CD4-positive, alpha-beta T cell treated with Interleukin-4 for 4 hours (primary cell): ENCODE data around the gene KDM1A.

Experiments used
- DNase-seq: peaks from one replicate; pipeline ENCODE4 v3.0.0-alpha.2; 2020

The KDM1A gene

DNA sequence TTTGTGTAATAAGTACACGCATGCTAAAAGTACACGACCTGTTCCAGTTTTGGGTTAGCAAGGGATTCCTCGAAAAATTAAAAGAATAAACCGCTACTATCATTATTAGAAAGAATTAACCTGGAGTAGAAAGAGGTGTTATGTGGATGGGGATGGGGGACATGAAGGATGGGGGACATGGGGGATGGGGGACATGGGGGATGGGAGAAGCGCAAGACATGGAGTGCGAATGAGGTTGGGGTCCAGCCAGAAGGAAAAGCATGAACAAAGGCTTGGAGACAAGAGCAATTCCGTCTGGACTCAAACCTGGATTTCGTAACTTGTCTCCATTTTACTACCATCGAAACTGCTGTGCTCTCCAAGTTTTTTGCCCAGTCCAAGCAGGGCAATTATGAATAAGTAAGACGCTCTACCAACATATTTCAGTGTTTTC is 591 bp upstream of the KDM1A start:
- no peak for DNase-seq

DNA sequence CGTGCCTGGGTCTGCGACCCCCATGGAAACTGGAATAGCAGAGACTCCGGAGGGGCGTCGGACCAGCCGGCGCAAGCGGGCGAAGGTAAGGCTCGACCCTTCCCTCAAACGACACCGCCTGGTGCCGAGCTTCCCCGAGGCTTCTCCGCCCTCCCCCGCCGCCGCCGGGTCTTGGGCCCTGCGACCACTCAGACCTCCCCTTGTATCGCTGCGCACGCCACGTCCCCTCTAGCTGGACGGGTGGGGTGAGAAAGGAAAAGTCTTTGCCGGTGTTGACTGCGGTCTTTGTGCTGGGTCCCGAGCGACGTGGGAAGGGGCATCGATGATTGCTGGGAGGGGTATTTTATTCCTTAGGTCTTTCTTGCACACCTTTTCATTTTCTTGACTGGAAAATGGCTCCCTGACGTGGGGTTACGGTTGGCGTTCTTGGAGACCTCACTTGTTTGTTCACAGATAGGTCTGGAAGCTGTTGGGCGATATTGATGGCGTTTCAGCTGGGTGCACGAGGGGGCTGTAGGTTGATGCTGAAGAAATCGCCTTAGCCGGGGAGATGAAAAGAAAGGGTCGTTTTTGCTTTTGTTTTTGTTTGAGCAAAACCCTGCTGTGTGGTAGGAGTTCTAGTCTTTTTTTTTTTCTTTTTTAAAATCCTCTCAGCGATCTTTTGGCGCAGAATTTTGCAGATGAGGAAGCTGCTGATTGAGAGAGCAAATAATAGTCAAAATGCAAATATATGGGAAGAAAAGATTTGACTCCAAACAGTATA is 776 bp downstream of the KDM1A start:
- peak; percentile 0 for DNase-seq

DNA sequence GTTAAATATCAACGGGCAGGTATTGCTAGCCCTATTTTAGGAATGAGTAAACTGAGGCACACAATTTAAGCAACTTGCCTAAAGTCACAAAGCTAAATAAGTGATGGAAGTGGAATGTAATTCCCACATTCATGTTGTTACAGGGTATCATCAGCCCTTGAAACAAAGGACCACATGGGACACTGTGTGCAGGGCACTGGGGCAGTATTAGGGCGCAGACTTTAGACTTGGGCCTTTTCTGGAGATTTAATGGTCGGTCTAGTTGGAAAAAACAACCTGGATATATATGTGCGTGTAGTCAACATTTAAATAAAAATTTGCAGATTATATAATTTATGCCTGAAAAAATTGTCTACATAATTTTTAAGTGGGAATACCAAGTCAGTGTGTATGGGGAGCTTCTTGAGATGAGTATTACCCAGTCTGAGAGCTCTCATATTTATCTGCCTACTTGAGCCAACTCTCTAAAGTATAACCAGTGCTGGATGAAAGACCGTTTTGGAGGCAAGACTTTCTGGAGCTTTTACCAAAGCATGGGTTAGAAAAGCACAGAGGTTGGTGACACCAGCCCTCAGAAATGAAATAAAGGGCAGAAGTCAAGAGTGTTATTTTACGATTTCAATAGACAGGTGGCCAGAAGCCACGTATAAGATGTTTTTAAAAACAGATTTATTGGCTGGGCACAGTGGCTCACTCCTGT is 1.6 kb downstream of the KDM1A start:
- no peak for DNase-seq

DNA sequence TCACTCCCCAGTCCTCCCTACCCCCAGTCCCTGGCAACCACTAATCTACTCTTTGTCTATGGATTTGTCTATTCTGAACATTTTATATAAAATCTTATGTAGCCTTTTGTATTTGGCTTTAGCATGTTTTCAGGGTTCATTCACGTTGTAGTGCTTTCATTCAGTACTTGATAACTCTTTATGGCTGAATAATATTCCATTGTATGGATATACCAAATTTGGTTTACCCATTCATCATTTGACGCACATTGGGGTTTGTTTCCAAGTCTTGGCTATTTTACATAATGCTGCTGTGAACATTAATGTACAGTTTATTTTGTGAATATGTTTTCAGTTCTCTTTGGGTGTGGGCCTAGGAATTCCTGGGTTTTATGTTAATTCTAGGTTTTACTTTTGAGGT is 2.6 kb downstream of the KDM1A start:
- DNase-seq, result no peak

DNA sequence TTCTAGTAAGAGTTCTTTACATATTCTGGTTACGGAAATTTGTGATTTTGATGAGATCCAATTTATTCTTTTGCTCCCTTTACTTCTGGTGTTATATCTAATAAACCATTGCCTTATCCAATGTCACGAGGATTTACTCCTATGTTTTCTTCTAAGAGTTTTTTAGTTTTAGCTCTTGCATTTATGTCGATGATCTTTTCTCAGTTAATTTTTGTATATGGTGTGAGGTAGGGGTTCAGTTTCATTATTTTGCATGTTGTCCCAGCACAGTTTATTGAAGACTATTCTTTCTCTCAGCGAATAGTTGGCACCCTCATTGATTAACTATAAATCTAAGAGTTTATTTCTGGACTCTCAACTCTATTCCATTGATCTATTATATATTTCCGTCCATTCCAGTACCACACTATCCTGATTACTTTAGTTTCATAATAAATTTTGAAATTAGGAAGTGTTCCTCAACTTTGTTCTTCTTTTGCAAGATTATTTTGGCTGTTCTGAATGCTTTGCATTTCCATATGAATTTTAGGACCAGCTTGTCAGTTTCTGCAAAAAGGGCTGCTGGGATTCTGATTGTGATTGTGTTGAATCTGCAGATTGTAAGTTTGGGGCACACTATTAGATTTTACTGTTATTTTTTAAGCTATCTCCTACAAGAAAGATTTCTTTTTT is 4.0 kb downstream of the KDM1A start:
- DNase-seq, result no peak

DNA sequence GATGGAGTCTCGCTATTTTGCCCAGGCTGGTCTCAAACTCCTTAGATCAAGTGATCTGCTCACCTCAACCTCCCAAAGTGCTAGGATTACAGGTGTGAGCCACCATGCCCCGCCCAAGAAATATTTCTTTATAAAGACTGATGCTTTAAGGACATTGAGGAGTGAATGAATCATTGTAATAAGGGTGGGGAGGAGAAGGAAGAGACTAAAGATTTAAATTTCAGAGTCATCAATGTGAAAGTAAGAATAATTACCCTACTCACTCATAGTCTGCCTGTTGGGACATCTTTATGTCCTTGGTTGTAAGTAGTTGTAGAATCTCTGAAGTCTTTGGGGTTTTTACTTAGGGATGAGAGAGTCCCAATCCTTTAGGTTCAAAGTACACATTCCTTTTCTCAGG is 7.3 kb downstream of the KDM1A start:
- no peak for DNase-seq

DNA sequence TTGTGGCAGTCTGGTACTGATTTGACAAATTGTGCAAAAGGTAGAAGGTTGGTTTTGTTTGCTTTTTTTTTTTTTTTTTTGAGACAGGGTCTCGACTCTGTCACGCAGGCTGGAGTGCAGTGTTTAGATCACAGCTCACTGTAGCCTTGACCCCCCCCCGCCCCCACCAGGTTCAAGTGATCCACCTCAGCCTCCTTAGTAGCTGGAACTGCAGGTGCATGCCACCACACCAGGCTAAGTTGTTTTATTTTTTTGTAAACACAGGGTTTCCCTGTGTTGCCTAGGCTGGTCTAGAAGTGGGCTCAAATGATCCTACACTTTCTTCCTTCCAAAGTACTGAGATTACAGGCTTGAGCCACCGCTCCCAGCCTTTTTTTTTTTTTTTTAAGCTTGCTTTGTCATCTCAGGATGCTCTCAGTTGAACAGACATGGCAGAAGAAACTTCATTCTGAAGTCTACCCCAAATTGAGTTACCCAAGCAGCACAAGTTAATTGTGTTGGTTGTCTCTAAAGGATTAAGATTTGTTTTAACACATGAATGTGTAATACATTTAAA is 8.2 kb downstream of the KDM1A start:
- no peak for DNase-seq

DNA sequence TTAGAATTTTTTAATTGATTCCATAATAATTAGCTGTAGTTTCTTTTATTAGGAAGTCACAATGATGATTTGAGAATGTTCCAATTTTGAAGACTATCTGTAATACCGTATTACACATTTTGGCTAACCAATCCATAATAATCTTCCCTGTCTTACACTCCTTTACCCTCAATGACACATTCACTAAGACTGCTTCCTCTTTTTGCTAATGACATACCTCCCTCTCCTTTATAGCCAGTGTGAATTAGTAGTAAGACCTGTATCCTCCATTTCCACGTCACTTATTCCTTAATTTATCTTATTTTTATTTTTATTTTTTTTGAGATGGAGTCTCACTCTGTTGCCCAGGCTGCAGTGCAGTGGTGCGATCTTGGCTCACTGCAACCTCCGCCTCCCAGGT is 10.1 kb downstream of the KDM1A start:
- DNase-seq, result no peak

DNA sequence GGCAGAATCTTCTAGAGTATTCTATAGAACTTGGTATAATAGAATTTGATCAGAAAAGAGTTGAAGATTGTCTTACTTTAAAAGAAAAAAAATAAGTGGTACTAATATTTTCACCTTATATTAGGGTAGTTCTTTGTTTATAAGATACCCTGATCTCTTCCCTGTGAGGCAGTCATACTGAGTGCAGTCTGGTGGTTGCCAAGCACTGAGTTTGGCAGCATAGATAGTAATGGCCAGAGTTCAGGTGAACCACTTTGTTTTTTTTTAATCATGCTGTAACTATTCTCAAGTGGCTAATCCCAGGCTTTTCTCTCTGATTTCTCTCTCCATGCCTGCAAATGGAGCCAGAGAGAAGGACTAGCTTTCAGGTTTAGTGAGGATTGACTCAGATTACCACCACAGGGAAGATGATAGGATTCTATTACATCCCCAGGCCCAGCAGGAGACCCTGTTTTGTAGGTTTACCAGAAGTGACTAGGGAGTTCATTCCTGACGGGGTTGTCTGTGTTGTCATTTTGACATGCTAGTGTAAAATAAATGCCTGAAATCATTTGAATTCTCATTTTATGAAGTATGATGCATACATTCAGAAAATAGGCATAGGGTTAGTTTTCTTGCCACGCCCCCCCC is 16.7 kb downstream of the KDM1A start:
- DNase-seq, result no peak

DNA sequence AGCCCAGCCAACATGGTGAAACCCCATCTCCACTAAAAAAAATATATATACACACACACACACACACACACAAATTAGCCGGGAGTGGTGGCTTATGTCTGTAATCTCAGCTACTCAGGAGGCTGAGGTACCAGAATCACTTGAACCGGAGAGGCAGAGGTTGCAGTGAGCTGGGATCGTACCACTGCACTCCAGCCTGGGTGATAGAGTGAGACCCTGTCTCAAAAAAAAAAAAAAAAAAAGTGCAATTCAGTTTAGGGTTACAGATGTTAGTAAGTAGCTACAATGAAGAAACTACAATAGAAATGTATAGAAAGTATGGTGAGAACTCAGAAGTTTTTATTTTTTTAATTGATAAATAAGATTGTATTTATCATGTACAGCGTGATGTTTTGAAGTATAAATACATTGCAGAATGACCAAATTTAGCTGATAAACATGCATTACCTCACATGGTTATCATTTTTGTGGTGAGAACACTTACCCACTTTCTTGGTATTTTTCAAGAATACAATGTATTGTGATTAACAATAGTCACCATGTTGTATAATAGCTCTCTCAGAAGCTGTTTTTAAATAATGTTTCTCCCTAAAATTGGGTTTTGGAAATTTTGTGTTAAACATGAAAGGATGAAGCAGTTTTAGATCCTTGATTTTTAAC is 17.9 kb downstream of the KDM1A start:
- no peak for DNase-seq

DNA sequence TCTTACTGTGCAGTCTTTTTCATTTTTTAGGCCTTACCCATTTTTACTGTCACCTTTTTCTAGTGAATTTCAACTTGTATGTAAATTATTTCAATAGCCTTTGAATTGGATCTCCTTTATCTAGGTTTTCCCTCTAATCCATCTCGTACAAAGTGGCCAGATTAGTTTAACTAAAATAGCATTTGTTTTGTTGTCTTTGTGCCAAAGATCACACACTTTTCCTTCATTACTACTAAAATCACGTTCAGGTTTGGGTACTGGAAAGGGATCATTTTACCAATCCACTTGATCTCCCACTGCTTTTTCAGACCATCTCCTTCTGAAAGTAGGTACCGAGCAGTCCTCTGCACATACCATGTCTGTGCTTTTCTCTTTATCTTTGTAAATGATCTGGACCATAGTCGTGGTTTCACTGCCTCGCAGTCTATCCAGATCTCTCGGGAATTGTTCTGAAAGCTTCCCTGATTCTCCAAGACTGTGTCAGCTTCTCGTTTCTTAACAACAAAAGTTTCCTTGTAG is 20.1 kb downstream of the KDM1A start:
- DNase-seq, result no peak

DNA sequence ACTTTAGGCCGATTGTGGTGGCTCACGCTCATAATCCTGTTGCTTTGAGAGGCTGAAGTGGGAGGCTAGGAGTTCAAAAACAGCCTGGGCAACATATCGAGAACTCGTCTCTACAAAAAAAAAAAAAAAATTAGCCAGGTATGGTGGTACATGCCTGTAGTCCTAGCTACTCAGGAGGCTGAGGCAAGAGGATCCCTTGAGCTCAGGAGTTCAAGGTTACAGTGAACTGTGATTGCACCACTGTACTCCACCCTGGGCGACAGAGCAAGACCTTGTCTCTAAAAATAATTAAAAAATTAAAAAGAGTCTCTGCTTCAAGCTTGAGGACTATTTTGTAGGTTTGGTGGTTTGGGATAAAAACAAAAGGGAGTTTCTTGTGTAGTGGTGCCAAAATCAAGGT is 21.2 kb downstream of the KDM1A start:
- DNase-seq, result no peak

DNA sequence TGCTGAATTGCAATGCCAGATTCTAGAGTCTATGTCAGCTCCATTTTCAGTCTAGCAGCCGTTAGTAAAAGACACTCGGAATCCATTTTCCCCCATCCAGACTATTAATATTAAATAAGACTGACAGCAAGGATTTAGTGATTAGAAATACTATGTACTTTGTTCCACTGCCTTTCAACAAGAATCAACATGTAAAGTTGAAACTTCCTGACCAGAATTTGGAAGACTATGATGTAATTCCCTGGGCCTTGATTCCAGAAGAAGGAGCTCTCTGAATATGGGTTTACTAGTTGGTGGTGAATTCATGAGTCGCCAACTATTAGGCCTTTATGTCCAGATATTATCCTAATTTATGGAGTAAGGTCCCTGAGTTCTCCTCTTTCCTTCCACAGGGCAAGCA is 24.8 kb downstream of the KDM1A start:
- no peak for DNase-seq

DNA sequence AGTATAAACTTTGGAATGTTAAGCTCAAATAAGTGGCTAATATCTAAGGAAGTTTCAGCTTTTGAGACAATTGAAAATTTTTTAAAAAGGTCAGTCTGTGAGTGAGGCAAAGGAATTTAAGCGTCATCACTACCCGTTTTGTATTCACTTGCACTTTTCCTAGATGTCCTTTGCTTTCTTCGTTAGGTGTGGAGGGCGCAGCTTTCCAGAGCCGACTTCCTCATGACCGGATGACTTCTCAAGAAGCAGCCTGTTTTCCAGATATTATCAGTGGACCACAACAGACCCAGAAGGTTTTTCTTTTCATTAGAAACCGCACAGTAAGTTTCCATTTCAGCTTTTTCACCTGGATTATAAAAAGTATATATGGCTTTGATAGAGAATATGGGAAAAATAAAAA is 30.9 kb downstream of the KDM1A start:
- no peak for DNase-seq

DNA sequence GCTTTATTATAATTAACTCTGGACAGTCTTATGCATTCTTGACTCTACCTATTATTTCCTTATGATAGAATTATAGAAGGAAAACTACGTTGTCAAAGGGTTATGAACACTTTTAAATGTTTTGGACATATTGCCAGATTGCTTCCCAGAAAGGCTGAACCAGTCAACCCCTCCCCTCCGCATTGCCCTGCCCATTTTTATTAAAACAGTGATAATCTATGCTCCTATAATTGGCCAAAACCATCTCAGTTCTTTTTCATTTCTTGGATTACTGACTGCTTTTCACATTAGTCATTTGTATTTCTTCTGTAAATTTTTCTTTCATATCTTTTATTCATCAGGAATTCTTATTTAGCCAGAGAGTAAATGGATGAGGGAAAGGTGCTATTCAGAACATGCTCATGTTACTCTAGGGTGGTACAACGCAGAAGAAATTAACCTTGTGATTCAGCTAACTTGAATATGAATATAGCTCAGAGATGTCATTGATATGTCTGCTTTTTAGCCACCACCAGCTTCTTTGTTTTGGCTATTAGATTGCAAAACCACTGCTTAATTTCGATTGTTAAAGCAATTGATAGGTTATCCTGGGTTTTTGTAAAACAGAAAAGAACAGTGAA is 32.1 kb downstream of the KDM1A start:
- no peak for DNase-seq

DNA sequence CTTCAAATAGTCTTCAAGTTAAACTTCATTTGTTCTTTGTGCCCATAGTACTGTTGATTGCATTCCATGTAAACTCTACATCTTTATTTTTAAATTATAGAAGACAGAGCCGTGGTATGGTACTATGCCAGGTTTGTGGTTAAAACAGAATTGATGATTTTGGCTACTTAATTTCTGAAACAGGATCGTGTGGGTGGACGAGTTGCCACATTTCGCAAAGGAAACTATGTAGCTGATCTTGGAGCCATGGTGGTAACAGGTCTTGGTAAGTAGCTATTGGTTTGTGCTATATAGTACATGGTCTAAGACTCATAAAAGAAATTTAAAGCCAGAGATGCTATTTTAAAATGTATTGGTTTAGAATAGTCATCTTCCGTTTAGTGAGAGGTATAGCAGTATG is 38.0 kb downstream of the KDM1A start:
- DNase-seq, result no peak

DNA sequence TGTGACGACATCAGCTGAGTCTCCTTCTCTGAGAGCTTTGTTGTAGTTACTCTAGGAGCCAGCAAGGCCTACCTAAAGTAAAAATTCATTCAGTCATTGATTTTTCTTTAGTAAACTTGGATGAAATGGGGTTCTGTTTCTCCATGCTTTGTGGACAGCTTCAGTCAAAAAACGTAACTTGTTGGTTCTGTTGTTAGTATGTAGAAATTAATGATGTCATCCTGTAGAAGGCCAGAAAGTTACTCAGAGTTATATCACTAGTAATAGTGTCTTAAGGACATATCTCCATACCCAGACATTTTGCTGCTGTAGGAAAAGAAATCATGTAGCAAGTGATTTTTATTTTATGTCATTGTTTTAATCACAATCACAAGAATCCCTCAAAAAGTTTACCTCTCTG is 43.0 kb downstream of the KDM1A start:
- no peak for DNase-seq

DNA sequence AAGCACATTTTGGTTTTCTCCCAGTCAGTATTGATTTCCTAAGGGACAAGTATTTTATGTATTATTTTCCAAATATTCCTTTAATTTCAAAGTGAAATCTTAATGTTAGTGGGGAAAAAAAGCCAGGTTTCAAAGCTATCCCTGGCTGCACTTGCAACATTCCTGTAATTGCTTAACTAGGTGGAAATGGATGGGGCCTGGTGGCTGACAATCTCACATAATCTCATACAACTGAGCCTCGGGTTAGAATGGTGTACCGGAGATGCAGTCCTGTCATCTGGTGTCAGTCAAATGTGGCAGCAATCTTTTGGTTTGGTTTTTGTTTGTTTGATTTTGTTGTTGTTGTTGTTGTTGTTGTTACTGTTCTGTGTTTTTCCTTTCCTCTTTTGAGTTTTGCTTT is 46.1 kb downstream of the KDM1A start:
- DNase-seq, result no peak

DNA sequence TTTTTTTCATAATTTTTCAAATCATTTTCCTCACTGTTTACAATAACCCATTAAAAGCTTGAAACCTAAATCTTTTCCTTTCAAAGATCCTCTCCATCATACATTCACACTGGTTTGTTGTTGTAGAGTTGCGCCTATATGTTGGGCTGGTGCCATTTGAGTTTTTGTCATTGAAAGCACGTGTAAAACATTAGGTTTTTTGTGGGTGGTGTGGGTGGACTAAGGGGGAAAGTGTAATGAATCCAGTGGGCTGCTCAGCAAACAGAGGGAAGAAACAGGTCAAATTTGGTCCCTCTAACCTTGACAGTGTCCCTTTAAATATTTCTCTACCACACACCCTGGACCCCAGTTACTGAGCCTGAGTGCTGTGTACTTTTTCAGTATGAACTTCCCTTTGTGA is 46.8 kb downstream of the KDM1A start:
- no peak for DNase-seq

DNA sequence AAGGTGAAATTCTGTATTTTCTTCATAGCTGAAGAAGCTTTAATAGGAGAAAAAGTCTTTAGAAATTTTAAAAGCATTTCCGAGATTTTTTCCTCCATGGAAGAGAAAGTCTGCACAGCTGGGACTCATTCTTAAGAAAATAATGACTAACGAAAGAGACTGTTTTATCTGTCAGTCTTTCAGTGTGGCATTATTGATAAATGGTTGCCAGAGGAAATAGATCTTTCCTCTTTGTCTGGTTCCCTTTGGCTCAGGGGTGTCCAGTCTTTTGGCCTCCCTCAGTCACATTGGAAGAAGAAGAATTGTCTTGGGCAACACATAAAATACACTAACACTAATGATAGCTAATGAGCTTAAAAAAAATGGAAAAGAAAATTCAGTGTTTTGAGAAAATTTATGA is 49.9 kb downstream of the KDM1A start:
- DNase-seq, result no peak

DNA sequence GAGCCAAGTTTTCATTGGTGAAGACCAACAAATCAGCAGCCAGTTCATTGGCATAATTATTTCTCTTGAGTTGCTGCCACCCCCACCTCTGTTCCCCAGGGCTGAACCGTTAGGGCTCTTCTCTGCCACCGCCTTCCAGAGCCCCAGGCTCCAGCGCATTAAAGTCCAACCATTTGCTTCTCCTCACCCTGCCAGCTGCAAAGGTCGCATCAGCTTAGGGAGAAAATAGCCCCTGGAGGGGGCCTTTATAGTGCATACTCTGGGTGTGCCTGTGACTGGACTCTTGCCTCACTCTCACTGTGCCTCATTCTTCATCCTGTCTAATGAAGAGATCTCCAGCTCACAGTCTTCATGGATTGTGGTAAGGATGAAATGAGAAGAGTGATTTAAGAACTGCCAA is 50.4 kb downstream of the KDM1A start:
- DNase-seq, result no peak

DNA sequence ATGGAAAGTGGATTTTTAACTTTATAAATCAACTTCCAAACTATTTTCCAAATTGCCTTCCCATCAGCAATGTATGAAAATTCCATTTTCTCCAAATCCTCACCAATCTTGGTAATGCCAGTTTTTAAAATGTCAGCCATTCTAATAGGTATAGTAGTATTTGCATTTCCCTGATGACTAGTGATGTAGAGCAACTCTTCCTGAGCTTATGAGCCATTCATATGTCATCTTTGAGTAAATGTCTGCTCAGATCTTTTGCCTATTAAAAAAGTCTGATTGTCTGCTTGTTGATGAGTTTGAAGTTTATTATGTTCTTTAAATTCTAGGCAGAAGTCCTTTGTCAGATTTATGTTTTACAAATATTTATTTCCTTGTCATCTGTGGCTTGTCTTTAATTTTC is 54.7 kb downstream of the KDM1A start:
- no peak for DNase-seq
